ES-I3 (cell line): ENCODE data around the gene VRTN.
"Not testable (repeated sequence)": the region's sequence is repeated elsewhere in the genome, so short reads cannot be mapped to it uniquely, and the experiment has no call there.

Source experiments
- H3K36me3 ChIP-seq: 2 replicates; pipeline ENCODE4 v1.6.1; 2013; ENCODE audit warnings: mild to moderate bottlenecking, low read length, control low read depth, moderate library complexity; ENCODE audit not compliant: insufficient read depth
- H3K4me1 ChIP-seq: 2 replicates; pipeline ENCODE4 v1.6.1; 2013; ENCODE audit warnings: mild to moderate bottlenecking, control low read depth, low read length; ENCODE audit not compliant: insufficient read depth
- H3K9ac ChIP-seq: 2 replicates; pipeline ENCODE4 v1.6.1; 2013; ENCODE audit warnings: low read depth, mild to moderate bottlenecking, low read length, moderate library complexity
- H3K9me3 ChIP-seq: 2 replicates; pipeline ENCODE4 v1.6.1; 2013; ENCODE audit warnings: mild to moderate bottlenecking, low read length, moderate library complexity; ENCODE audit not compliant: control insufficient read depth, insufficient read depth

The VRTN gene

DNA sequence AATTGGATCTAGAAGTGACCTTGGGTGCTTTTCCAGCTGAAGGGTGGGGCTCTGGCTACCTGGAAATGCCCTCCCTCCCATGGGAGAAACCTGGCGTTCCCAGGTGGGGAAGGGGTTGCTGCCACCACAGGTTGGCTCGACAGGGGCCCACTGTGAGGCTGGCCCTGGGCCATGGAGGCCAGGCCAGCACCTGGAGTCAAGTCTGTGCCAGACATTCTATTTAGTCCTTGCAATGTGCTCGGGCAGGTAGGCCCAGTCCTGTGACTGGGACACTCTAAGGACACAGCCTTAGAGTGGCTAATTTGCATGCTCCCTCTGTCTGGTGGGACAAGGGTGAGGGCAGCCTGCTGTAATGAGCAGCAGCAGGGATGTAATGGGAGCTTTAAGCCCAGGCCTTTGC is 11.9 kb downstream of the VRTN start:
- no peak overlapping the region for H3K9ac ChIP-seq
- peaks cover 3% of the 10 kb centered on the region for H3K36me3 ChIP-seq
- H3K4me1 ChIP-seq = peaks cover 22% of the 10 kb centered on the region
- no peaks in the 10 kb centered on the region for H3K9me3 ChIP-seq

DNA sequence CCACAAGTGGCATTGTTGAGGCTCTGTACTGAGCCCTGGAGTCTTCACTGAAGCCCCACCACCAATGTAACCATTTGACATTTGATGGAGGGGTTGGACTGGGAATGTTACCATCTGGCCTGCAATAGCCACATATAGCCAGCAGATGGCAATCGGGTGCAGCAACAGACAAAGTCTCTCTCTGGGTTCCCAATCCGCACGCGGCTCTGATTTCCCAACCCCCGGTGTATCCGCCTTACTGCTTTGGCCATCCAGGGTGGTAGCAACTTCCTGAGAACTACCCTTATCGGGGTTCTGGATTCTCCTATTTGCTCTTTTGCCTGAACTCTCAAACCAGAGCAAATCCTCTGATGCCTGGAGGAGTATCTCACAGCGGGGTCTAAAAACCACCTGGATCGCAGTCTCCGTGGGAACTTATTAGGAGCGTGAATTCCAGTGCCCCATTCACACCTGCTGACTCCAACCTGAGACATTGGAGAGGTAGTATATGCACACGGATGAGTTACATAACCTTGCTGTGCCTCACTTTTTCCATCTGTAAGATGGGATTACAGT is 14.2 kb downstream of the VRTN start:
- no peaks in the 10 kb centered on the region for H3K9me3 ChIP-seq
- 0 out of 2 replicates have a peak overlapping the region, but pooled peaks have one; percentile 5 for H3K9ac ChIP-seq
- no peaks in the 10 kb centered on the region; the same call in 1 of the 2 replicates for H3K36me3 ChIP-seq
- H3K4me1 ChIP-seq = peaks cover 24% of the 10 kb centered on the region

DNA sequence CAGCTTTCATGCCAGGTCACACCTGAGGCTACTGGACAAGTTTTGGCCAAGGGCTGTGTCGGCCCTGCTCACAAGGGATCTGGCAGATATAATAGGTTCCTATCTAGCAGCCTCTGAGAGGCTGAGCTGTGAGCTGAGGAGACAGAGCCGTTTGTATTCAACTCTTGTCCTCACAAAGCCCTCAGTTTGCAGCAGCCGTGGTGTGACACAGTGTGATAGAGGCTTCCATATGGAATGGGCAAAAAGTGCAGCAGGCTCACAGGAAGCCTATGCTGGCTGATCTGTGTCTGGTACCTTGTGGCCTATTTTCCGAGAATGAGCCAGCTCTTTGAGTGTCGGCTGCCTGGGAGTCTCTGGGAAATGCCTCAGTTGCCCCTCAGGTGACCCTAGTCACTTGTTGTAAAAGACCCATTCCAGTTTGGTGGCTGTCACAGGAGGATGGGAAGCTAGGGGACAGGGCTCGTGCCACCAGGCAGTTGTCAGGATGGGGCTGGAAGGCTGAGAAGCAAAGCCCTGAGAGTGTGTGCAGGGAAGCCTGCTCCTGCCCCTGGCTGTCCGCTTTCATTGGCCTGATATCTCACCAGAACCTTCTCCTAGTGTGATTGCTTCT is 16.1 kb downstream of the VRTN start:
- H3K4me1 ChIP-seq = peaks cover 20% of the 10 kb centered on the region
- H3K9me3 ChIP-seq = no peaks in the 10 kb centered on the region
- H3K9ac ChIP-seq = no peak overlapping the region
- no peaks in the 10 kb centered on the region for H3K36me3 ChIP-seq

DNA sequence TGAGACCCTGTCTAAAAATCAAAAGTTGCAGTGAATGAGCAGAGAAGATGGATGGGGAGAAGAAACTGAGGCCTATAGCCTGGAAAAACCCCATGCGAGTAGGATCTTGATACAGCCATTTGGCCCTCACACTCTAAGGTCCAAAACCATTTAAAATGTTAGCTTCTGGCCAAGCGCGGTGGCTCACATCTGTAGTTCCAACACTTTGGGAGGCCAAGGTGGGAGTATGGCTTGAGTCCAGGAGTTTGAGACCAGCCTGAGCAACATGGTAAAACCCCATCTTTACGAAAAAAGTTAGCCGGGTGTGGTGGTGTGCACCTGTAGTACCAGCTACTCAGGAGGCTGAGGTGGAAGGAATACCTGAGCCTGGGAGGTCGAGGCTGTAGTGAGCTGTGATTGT is 19.8 kb downstream of the VRTN start:
- no peaks in the 10 kb centered on the region for H3K36me3 ChIP-seq
- no peak overlapping the region for H3K9ac ChIP-seq
- peaks cover 3% of the 10 kb centered on the region for H3K4me1 ChIP-seq
- H3K9me3 ChIP-seq = no peaks in the 10 kb centered on the region

DNA sequence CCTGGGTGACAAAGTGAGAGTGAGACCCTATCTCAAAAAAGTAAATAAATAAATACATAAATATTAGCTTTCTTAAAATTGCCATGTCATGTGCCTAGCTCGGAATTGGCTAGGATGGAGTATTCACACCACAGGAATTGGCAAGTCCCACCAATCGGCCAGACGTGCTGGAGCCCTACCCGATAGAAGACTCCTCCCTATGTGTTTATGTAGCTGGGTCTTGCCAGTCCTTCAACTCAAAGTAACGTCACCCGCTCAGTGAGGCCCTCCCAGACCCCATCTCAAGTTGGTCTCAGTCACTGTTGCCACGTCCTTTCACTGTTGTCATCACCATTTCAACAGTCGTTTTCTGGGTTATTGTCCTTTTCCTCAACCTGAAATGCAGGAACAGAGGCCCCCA is 20.2 kb downstream of the VRTN start:
- no peak overlapping the region for H3K9ac ChIP-seq
- H3K4me1 ChIP-seq = peaks cover 3% of the 10 kb centered on the region; the same call in 1 of the 2 replicates
- no peaks in the 10 kb centered on the region for H3K9me3 ChIP-seq
- no peaks in the 10 kb centered on the region for H3K36me3 ChIP-seq

DNA sequence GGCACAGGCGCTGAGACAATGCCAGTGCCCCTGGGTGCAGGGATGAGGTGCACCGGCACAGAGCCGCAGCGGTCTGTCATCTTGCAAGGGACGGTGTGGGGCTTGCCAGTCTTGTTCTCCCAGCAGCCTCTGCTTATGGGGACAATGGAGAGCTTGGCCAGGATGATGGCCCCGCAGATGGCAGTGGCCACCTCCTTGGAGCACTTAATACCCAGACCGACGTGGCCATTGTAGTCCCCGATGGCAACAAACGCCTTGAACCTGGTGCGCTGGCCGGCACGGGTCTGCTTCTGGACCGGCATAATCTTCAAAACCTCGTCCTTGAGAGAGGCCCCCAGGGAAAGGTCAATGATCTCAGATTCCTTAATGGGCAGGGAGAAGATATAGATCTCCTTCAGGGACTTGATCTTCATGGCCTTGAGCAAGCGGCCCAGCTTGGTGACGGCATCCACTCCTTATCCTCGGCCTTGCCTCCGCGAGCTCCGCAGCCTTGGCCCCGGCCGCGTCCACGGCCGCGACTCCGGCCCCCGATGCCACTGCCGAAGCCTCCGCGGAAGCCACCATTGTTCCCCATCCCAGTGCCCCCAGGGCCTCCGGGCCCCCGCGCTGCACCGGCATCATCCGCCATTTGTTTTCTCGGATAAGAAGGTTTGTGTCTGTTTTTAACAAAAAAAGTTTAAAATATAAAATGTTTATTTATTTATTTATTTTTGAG is 29.9 kb downstream of the VRTN start:
- no peak overlapping the region for H3K9ac ChIP-seq
- H3K9me3 ChIP-seq = no peaks in the 10 kb centered on the region
- H3K4me1 ChIP-seq = no peaks in the 10 kb centered on the region
- H3K36me3 ChIP-seq = no peaks in the 10 kb centered on the region

DNA sequence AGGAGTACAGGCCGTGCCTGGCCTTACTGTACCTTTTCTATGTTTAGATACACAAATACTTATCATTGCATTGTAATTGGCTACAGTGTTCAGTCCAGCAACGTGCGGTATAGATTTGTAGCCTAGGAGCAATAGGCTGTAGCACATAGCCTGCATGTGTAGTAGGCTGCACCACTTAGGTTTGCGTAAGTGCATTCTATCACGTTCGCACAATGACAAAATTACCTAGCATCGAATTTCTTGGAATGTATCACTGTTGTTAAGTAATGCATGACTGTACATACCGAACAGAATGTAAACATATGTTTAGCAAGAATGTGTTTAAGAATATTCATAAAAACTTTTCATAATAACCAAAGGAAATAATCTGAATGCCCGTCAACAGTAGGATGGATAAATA is 31.9 kb downstream of the VRTN start:
- Histone ChIP-seq H3K36me3 (no peaks in the 10 kb centered on the region), H3K9ac (no peak overlapping the region), H3K9me3 (no peaks in the 10 kb centered on the region), H3K4me1 (no peaks in the 10 kb centered on the region)

DNA sequence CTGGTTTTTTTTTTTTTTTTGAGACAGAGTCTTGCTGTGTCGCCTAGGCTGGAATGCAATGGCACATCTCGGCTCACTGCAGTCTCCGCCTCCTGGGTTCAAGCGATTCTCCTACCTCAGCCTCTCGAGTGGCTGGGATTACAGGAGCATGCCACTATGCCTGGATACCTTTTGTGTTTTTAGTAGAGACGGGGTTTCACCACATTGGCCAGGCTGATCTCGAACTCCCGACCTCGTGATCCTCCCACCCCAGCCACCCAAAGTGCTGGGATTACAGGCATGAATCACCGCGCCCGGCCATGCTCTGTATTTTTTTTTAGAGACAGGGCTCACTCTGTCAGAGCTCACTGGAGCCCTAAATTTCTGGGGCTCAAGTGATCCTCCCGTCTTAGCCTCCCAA is 32.6 kb downstream of the VRTN start:
- H3K9ac ChIP-seq = no peak overlapping the region
- no peaks in the 10 kb centered on the region for H3K36me3 ChIP-seq
- no peaks in the 10 kb centered on the region for H3K4me1 ChIP-seq
- H3K9me3 ChIP-seq = no peaks in the 10 kb centered on the region

DNA sequence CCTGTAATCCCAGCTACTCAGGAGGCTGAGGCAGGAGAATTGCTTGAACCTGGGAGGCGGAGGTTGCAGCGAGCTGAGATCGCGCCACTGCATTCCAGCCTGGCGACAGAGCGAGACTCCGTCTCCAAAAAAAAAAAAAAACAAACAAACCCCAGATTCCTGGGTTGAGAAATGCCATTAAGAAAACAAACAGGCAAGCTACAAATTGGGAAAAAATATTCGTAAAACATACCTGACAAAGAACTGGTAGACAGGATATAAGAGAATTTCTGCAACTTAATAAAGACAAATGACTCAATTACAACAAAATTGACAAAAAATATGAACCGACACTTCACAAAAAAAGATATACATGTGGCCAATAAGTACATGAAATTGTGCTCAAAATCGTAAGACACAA is 33.3 kb downstream of the VRTN start:
- not testable (repeated sequence) for H3K4me1 ChIP-seq, H3K9me3 ChIP-seq, H3K36me3 ChIP-seq, H3K9ac ChIP-seq

DNA sequence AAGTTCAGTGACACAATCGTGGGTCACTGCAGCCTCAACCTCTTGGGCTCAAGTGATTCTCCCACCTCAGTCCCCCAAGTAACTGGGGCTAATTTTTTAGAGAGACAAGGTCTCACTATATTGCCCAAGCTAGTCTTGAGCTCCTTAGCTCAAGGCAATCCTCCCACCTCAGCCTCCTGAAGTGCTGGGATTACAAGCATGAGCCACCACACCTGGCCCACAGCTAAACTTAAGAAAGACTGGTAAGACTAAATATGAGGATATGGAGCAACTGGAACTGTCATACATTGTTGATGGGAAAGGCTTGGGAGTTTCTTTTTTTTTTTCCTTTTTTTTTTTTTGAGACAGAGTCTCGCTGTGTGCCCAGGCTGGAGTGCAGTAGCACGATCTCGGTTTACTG is 34.0 kb downstream of the VRTN start:
- H3K9me3 ChIP-seq = no peaks in the 10 kb centered on the region
- H3K9ac ChIP-seq = no peak overlapping the region
- H3K4me1 ChIP-seq = no peaks in the 10 kb centered on the region
- no peaks in the 10 kb centered on the region for H3K36me3 ChIP-seq

DNA sequence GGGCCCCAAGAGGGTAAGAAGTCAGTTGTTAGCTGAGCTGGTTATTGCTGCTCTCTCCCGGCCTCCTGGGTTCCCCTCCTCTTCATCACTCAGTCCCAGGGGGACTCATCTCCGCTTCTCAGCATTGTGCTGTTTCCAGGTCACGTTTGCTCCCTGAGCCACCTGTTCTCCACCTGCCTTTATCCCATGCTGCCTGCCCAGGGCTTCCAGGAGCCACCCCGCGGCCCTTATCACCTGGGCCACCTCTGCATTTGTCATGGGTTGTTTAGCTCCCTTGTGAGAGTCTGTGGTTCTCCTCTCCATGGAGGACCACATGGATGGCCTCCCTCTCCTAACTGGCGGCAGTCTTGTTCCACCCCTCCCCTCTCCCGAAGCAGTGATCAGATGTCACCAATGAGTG is 41.7 kb downstream of the VRTN start:
- H3K4me1 ChIP-seq = peaks cover 7% of the 10 kb centered on the region; the same call in 1 of the 2 replicates
- no peaks in the 10 kb centered on the region for H3K36me3 ChIP-seq
- H3K9me3 ChIP-seq = no peaks in the 10 kb centered on the region
- no peak overlapping the region for H3K9ac ChIP-seq

DNA sequence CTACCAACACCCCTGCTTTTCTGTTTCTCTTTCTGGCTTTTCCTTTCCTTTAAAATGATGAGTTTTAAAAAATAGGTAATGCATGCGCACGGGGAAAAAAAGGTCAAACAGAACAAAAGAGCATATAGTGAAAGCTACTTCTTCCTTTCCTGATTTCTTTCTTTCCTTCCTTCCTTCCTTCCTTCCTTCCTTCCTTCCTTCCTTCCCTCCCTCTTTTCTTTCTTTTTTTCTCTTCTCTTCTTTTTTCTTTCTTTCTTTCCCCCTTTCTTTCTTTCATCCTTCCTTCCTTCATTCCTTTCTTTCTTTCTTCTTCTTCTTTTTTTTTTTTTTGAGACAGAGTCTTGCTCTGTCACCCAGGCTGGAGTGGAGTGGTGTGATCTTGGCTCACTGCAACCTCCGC is 42.2 kb downstream of the VRTN start:
- not testable (repeated sequence) for H3K36me3 ChIP-seq, H3K9ac ChIP-seq, H3K9me3 ChIP-seq
- H3K4me1 ChIP-seq = peaks cover 11% of the 10 kb centered on the region; the same call in 1 of the 2 replicates

DNA sequence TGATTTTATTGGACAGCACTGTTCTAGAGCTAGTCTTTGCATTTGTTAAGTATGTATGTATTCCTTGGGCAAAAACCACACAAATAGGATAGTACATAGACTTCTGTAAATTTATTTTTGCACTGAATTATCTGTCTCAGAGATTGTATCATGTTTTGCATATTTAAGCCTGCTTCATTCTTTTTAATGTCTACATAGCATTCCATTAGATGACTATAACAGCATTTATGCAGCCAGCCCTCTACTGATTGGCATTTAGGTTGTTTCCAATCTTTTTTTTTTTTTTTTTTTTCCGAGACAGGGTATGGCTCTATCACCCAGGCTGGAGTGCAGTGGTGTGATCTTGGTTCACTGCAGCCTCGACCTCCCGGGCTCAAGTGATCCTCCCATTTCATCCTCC is 43.2 kb downstream of the VRTN start:
- H3K9me3 ChIP-seq = no peaks in the 10 kb centered on the region
- H3K9ac ChIP-seq = no peak overlapping the region
- peaks cover 13% of the 10 kb centered on the region; the same call in 1 of the 2 replicates for H3K4me1 ChIP-seq
- H3K36me3 ChIP-seq = no peaks in the 10 kb centered on the region

DNA sequence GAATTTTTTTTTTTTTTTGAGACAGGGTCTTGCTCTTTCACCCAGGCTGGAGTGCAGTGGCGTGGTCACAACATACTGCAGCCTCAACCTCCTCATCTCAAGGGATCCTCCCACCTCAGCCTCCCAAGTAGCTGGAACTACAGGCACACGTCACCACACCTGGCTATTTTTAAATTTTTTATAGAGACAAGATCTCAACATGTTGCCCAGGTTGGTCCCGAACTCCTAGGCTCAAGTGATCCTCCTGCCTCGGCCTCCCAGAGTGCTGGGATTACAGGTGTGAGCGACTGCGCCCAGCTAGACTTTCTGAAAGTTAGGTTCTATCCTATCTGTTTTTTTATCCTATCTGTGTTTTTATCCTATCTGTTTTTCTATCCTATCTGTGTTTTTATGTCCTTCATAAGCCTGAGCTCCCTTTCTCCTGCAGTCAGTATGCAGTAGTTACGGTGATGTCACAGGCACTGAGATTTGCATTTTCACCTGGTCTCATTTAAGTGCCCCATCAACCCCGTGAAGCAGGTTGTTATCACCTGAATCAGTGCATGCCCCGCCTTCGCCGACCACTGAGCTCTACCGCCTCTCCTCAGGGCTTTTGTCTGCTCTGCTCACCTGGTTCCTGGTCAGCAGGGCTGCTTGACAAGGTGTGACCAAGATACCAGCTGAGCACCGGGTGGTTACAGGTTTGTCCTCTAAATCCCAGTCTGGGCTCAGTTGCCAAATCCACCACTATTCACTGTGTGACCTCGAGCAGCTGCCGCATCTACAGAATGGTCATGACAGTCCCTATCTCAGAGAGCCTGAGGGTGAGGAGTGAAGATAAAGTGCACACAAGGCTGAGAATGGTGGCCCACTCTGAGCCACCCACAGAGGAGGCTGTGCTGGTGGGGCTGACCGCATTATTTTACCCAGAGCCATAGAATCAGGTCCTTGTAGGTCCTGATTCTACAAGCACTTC is 44.6 kb downstream of the VRTN start:
- Histone ChIP-seq H3K9me3 (no peaks in the 10 kb centered on the region), H3K4me1 (peaks cover 13% of the 10 kb centered on the region; the same call in 1 of the 2 replicates), H3K9ac (no peak overlapping the region), H3K36me3 (no peaks in the 10 kb centered on the region)
